ENCODE data around the gene CACHD1.

DNA sequence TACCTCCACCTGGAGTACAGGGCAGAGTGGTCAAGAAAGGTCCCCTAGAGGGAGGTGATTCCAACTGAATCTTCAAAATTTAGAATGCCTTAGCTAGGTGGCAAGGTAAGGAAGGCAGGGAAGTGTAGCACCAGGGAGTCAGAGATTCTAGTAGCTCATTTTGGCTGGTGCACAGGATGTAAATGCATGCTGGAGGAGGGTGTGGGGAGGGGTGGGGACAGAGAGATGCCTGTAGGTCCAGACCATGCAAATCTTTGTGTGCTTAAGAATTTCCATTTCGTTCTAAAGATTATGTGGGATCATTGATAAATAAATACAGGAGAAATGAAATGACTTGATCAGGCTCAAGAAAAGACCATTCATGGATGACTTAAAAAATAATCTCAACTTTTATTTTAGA, 11.0 kb upstream of the CACHD1 start:
- TF ChIP-seq CTCF (IDR thresholded peaks at IDR 0.05 in 2 of 3, conservative IDR thresholded peaks at IDR 0.05 in 1 of 3; ENCODE audit: borderline replicate concordance in 1 of 3, insufficient read depth in 1 of 3, low read depth in 2 of 3, low read length in 2 of 3) (no peak), EGR1 (IDR thresholded peaks at IDR 0.05; ENCODE audit: low read depth) (no peak), RAD21 (IDR thresholded peaks at IDR 0.05; ENCODE audit: low read depth) (no peak), POLR2A (IDR thresholded peaks at IDR 0.05; ENCODE audit: borderline replicate concordance, extremely low read depth, insufficient read depth, insufficient read length) (no peak), ATF3 (IDR thresholded peaks at IDR 0.05) (no peak), ZNF274 (IDR thresholded peaks at IDR 0.05; ENCODE audit: low read depth, low read length) (no peak), JUND (IDR thresholded peaks at IDR 0.05) (no peak), POLR2AphosphoS5 (IDR thresholded peaks at IDR 0.05; ENCODE audit: low read depth, low read length) (no peak), EZH2 (IDR thresholded peaks at IDR 0.05) (no peak), YY1 (IDR thresholded peaks at IDR 0.05; ENCODE audit: extremely low read depth, insufficient replicate concordance, low read depth, low read length) (no peak), FOSL1 (IDR thresholded peaks at IDR 0.05; ENCODE audit: low read depth) (no peak), ZFX (IDR thresholded peaks at IDR 0.05) (no peak)
- TF ChIP-seq, protein P1, sequence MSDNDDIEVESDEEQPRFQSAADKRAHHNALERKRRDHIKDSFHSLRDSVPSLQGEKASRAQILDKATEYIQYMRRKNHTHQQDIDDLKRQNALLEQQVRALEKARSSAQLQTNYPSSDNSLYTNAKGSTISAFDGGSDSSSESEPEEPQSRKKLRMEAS (IDR thresholded peaks at IDR 0.05): no peak

Data from HCT116 (cell line).